Measurements from ENCODE around the gene PLEK2. TPM values are rescaled to one million over a fixed set of nuclear protein-coding genes. Genes with fewer than 3 reads are reported as not detected.

The PLEK2 gene
- total and polyA plus RNA-seq, 2 experiments from 2014 or later = 1.0 to 2.2 TPM

DNA sequence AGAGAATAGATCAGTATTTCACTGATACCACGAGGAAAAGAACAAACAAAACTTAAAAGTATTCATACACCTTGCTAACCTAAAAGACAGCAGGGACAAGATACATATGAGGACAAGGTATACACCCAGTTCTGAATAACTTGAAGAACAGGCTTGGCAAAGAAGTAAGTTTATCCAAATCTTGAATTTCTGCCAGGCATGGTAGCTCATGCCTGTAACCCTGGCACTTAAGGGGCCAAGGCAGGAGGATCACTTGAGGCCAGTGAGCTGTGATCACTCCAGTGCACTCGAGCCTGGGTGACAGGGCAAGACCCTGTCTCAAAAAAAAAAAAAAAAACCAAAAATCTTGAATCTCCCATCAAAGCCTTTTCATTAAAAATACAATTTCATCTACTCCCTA lies 26.8 kb downstream of the PLEK2 start:
- Mint-ChIP-seq H3K27me3 (ENCODE audit: insufficient read depth, low read depth, poor library complexity) (no peaks in the 10 kb centered on the region), H3K4me1 (no peaks in the 10 kb centered on the region), H3K4me3 (no peak overlapping the region), H3K27ac (no peak overlapping the region), H3K36me3 (ENCODE audit: low read depth) (peaks cover 46% of the 10 kb centered on the region), H3K9me3 (no peaks in the 10 kb centered on the region)
- no peaks in the 10 kb centered on the region for H3K27me3 ChIP-seq (ENCODE audit: insufficient read depth)
- H3K4me3 ChIP-seq = no peak overlapping the region
- no peaks in the 10 kb centered on the region for H3K4me1 ChIP-seq (ENCODE audit: insufficient read depth)
- no peaks in the 10 kb centered on the region for H4K20me1 ChIP-seq (replicated peaks; ENCODE audit: insufficient read depth)
- no peak overlapping the region for H2AFZ ChIP-seq
- no peak for TF ChIP-seq POLR2AphosphoS5 (IDR thresholded peaks at IDR 0.05; ENCODE audit: low read depth)
- no peak for TF ChIP-seq NANOG (IDR thresholded peaks at IDR 0.05; ENCODE audit: borderline replicate concordance)
- no peak for TF ChIP-seq JUNB (IDR thresholded peaks at IDR 0.05; ENCODE audit: unreplicated experiment)
- TF ChIP-seq, protein P1, sequence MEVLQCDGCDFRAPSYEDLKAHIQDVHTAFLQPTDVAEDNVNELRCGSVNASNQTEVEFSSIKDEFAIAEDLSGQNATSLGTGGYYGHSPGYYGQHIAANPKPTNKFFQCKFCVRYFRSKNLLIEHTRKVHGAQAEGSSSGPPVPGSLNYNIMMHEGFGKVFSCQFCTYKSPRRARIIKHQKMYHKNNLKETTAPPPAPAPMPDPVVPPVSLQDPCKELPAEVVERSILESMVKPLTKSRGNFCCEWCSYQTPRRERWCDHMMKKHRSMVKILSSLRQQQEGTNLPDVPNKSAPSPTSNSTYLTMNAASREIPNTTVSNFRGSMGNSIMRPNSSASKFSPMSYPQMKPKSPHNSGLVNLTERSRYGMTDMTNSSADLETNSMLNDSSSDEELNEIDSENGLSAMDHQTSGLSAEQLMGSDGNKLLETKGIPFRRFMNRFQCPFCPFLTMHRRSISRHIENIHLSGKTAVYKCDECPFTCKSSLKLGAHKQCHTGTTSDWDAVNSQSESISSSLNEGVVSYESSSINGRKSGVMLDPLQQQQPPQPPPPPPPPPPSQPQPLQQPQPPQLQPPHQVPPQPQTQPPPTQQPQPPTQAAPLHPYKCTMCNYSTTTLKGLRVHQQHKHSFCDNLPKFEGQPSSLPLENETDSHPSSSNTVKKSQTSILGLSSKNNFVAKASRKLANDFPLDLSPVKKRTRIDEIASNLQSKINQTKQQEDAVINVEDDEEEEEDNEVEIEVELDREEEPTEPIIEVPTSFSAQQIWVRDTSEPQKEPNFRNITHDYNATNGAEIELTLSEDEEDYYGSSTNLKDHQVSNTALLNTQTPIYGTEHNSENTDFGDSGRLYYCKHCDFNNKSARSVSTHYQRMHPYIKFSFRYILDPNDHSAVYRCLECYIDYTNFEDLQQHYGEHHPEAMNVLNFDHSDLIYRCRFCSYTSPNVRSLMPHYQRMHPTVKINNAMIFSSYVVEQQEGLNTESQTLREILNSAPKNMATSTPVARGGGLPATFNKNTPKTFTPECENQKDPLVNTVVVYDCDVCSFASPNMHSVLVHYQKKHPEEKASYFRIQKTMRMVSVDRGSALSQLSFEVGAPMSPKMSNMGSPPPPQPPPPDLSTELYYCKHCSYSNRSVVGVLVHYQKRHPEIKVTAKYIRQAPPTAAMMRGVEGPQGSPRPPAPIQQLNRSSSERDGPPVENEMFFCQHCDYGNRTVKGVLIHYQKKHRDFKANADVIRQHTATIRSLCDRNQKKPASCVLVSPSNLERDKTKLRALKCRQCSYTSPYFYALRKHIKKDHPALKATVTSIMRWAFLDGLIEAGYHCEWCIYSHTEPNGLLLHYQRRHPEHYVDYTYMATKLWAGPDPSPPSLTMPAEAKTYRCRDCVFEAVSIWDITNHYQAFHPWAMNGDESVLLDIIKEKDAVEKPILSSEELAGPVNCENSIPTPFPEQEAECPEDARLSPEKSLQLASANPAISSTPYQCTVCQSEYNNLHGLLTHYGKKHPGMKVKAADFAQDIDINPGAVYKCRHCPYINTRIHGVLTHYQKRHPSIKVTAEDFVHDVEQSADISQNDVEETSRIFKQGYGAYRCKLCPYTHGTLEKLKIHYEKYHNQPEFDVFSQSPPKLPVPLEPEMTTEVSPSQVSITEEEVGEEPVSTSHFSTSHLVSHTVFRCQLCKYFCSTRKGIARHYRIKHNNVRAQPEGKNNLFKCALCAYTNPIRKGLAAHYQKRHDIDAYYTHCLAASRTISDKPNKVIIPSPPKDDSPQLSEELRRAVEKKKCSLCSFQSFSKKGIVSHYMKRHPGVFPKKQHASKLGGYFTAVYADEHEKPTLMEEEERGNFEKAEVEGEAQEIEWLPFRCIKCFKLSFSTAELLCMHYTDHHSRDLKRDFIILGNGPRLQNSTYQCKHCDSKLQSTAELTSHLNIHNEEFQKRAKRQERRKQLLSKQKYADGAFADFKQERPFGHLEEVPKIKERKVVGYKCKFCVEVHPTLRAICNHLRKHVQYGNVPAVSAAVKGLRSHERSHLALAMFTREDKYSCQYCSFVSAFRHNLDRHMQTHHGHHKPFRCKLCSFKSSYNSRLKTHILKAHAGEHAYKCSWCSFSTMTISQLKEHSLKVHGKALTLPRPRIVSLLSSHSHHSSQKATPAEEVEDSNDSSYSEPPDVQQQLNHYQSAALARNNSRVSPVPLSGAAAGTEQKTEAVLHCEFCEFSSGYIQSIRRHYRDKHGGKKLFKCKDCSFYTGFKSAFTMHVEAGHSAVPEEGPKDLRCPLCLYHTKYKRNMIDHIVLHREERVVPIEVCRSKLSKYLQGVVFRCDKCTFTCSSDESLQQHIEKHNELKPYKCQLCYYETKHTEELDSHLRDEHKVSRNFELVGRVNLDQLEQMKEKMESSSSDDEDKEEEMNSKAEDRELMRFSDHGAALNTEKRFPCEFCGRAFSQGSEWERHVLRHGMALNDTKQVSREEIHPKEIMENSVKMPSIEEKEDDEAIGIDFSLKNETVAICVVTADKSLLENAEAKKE (CRISPR knock-in tag; IDR thresholded peaks at IDR 0.05) = no peak
- H3K79me2 ChIP-seq (replicated peaks; ENCODE audit: insufficient read depth) = no peaks in the 10 kb centered on the region
- no peaks in the 10 kb centered on the region for H3K9me2 ChIP-seq (ENCODE audit: insufficient read depth)
- peaks cover 41% of the 10 kb centered on the region for H3K36me3 ChIP-seq (ENCODE audit: insufficient read depth)
- H3F3A ChIP-seq (replicated peaks; ENCODE audit: low read depth) = no peaks in the 10 kb centered on the region
- no peak for ATAC-seq
- no peak for DNase-seq (ENCODE audit: low spot score)
- no peak overlapping the region for H3K27ac ChIP-seq (ENCODE audit: low read depth)
- H3K4me2 ChIP-seq = no peak overlapping the region

DNA sequence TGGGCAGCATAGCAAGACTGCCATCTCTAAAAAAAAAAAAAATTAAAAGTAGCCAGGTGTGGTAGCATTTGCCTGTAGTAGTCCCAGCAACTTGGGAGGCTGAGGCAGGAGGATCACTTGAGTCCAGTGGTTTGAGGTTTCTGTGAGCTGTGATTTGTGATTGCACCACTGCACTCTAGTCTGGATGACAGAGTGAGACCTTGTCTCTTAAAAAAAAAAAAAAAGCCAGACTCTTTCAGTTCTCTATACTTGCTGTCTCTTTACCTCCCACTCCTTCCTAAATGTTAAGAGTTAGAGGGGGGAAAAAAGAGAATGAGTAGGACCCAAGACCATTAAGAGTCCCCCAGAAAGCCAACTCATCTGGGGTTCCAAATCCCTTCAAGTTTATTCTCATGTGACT lies 34.0 kb downstream of the PLEK2 start:
- H3K4me1 Mint-ChIP-seq = no peaks in the 10 kb centered on the region
- TF ChIP-seq, protein P2, sequence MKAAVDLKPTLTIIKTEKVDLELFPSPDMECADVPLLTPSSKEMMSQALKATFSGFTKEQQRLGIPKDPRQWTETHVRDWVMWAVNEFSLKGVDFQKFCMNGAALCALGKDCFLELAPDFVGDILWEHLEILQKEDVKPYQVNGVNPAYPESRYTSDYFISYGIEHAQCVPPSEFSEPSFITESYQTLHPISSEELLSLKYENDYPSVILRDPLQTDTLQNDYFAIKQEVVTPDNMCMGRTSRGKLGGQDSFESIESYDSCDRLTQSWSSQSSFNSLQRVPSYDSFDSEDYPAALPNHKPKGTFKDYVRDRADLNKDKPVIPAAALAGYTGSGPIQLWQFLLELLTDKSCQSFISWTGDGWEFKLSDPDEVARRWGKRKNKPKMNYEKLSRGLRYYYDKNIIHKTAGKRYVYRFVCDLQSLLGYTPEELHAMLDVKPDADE (IDR thresholded peaks at IDR 0.05) = no peak
- TF ChIP-seq, protein P3, sequence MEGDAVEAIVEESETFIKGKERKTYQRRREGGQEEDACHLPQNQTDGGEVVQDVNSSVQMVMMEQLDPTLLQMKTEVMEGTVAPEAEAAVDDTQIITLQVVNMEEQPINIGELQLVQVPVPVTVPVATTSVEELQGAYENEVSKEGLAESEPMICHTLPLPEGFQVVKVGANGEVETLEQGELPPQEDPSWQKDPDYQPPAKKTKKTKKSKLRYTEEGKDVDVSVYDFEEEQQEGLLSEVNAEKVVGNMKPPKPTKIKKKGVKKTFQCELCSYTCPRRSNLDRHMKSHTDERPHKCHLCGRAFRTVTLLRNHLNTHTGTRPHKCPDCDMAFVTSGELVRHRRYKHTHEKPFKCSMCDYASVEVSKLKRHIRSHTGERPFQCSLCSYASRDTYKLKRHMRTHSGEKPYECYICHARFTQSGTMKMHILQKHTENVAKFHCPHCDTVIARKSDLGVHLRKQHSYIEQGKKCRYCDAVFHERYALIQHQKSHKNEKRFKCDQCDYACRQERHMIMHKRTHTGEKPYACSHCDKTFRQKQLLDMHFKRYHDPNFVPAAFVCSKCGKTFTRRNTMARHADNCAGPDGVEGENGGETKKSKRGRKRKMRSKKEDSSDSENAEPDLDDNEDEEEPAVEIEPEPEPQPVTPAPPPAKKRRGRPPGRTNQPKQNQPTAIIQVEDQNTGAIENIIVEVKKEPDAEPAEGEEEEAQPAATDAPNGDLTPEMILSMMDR (conservative IDR thresholded peaks at IDR 0.05; ENCODE audit: low read depth in 2 of 2) = no peak
- TF ChIP-seq ZNF114 (CRISPR knock-in tag; IDR thresholded peaks at IDR 0.05) = no peak
- TF ChIP-seq NANOG (IDR thresholded peaks at IDR 0.05; ENCODE audit: borderline replicate concordance) = no peak
- no peak for TF ChIP-seq POLR2AphosphoS5 (IDR thresholded peaks at IDR 0.05; ENCODE audit: low read depth)
- Histone ChIP-seq H3F3A (replicated peaks; ENCODE audit: low read depth) (no peaks in the 10 kb centered on the region), H3K27ac (ENCODE audit: low read depth) (no peak overlapping the region), H3K36me3 (ENCODE audit: insufficient read depth) (peaks cover 64% of the 10 kb centered on the region), H3K4me3 (no peak overlapping the region), H3K9me2 (ENCODE audit: insufficient read depth) (no peaks in the 10 kb centered on the region), H4K20me1 (replicated peaks; ENCODE audit: insufficient read depth) (peaks cover 13% of the 10 kb centered on the region; the same call in 1 of the 2 replicates), H2AFZ (no peak overlapping the region), H3K4me2 (no peak overlapping the region), H3K27me3 (ENCODE audit: insufficient read depth) (no peaks in the 10 kb centered on the region), H3K79me2 (replicated peaks; ENCODE audit: insufficient read depth) (no peaks in the 10 kb centered on the region; the same call in 1 of the 2 replicates), H3K4me1 (ENCODE audit: insufficient read depth) (no peaks in the 10 kb centered on the region)
- H3K9me3 Mint-ChIP-seq = no peaks in the 10 kb centered on the region
- ATAC-seq (no peak), DNase-seq (ENCODE audit: low spot score) (no peak)
- peaks cover 73% of the 10 kb centered on the region for H3K36me3 Mint-ChIP-seq (ENCODE audit: low read depth)
- no peak overlapping the region for H3K27ac Mint-ChIP-seq
- H3K4me3 Mint-ChIP-seq = no peak overlapping the region
- no peaks in the 10 kb centered on the region for H3K27me3 Mint-ChIP-seq (ENCODE audit: insufficient read depth, low read depth, poor library complexity)
